ENCODE results near the gene TRHDE.

Gene TRHDE

DNA sequence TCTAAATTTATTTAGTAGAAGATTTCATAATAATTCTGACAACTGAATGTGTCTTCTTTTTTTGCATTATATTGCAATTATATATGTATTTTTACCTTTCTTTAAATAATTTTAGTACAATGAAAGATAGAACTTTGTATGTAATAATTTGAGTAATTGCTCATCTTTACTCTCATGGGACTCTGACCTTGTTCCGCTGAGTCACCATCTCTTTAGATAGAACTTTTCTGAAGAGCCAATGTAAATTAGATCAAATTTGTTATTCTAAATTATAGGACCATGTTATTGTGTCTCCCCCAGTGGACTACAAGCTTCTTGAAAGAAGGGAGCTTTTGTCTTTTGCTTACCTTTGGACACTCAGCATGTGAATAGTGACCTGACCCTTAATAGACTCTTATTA, 96.1 kb downstream of the TRHDE start:
- Mint-ChIP-seq H3K27me3 (ENCODE audit: low read depth, poor library complexity) (no peaks in the 10 kb centered on the region), H3K9me3 (no peaks in the 10 kb centered on the region), H3K4me1 (no peaks in the 10 kb centered on the region), H3K27ac (no peak overlapping the region), H3K4me3 (no peak overlapping the region), H3K36me3 (ENCODE audit: low read depth) (no peaks in the 10 kb centered on the region)
- DNase-seq = no peak
- TF ChIP-seq, protein P1, sequence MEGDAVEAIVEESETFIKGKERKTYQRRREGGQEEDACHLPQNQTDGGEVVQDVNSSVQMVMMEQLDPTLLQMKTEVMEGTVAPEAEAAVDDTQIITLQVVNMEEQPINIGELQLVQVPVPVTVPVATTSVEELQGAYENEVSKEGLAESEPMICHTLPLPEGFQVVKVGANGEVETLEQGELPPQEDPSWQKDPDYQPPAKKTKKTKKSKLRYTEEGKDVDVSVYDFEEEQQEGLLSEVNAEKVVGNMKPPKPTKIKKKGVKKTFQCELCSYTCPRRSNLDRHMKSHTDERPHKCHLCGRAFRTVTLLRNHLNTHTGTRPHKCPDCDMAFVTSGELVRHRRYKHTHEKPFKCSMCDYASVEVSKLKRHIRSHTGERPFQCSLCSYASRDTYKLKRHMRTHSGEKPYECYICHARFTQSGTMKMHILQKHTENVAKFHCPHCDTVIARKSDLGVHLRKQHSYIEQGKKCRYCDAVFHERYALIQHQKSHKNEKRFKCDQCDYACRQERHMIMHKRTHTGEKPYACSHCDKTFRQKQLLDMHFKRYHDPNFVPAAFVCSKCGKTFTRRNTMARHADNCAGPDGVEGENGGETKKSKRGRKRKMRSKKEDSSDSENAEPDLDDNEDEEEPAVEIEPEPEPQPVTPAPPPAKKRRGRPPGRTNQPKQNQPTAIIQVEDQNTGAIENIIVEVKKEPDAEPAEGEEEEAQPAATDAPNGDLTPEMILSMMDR (IDR thresholded peaks at IDR 0.05) = no peak

GRCh38 chr12:72368719-72369422, 96.7 kb downstream of the TRHDE start:
- no peak overlapping the region for H3K4me3 Mint-ChIP-seq
- TF ChIP-seq, protein P1 (IDR thresholded peaks at IDR 0.05) = no peak
- no peaks in the 10 kb centered on the region for H3K9me3 Mint-ChIP-seq
- no peaks in the 10 kb centered on the region for H3K27me3 Mint-ChIP-seq (ENCODE audit: low read depth, poor library complexity)
- no peaks in the 10 kb centered on the region for H3K36me3 Mint-ChIP-seq (ENCODE audit: low read depth)
- no peak overlapping the region for H3K27ac Mint-ChIP-seq
- H3K4me1 Mint-ChIP-seq = no peaks in the 10 kb centered on the region
- DNase-seq = no peak

DNA sequence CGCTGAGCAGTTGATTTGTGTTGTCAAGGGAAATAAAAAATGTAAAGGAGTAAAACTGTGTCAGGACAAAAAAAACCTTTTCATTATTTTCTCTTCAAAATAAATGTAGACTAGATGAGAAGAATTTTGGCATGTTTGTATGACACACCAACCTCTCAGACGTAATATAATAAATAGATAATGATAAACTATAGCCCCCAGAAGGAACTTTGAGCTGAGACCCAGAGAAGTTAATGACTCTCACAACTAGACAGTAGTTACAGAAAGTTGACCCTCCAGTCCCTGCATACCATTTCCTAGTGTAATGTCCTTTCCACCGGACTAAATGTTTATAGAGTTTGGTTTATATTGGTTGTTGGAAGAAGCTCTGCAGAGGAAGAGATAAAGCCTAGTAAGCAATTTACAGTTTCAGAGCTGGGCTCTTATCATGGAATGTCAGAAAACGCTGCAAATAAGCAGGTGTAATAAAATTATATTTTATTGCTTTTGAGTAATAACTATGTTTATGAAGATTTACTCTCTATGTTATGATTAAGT, 97.3 kb downstream of the TRHDE start:
- Mint-ChIP-seq H3K9me3 (no peaks in the 10 kb centered on the region), H3K36me3 (ENCODE audit: low read depth) (no peaks in the 10 kb centered on the region), H3K27ac (no peak overlapping the region), H3K27me3 (ENCODE audit: low read depth, poor library complexity) (no peaks in the 10 kb centered on the region), H3K4me3 (no peak overlapping the region), H3K4me1 (no peaks in the 10 kb centered on the region)
- TF ChIP-seq, protein P1 (IDR thresholded peaks at IDR 0.05) = no peak
- no peak for DNase-seq

DNA sequence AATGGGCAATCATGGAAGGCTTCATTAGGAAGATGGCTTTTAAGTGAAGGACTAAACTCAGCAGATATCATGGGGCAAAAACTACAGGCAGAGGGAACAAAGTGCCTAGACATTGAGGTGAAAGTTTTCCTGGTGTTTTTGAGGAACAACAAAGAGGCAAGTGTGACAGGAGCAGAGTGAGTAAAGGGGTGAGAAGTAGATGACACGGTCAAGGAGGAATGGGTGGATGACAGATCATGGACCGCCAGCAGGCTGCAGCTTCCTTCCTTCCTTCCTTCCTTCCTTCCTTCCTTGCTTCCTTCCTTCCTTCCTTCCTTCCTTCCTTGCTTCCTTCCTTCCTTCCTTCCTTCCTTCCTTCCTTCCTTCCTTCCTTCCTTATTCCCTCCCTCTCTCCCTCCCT, 108.3 kb downstream of the TRHDE start:
- Mint-ChIP-seq H3K27ac (no peak overlapping the region), H3K27me3 (ENCODE audit: low read depth, poor library complexity) (peaks cover 2% of the 10 kb centered on the region), H3K9me3 (no peaks in the 10 kb centered on the region), H3K4me1 (no peaks in the 10 kb centered on the region), H3K36me3 (ENCODE audit: low read depth) (no peaks in the 10 kb centered on the region), H3K4me3 (no peak overlapping the region)
- TF ChIP-seq, protein P1 (IDR thresholded peaks at IDR 0.05) = no peak
- no peak for DNase-seq

DNA sequence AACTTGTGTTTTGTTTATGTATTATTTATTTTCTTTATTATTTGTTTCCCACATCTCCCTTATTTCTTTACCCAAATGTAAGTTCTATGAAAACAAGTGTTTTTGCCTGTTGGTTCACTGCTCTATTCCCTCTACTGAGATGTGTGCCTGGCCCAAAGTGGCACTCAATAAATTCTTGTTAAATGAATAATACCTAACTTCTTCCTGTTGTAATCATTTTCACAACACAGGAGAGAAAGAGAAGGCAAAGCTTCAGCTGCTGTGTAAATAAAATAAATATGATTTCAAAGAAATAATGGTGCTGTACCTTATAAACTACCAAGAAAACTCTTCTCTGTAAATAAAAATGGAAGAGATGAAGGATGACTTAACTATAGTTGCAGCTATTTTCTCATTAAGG, 116.2 kb downstream of the TRHDE start:
- H3K4me1 Mint-ChIP-seq = peaks cover 19% of the 10 kb centered on the region
- DNase-seq = no peak
- H3K4me3 Mint-ChIP-seq = no peak overlapping the region
- H3K27me3 Mint-ChIP-seq (ENCODE audit: low read depth, poor library complexity) = no peaks in the 10 kb centered on the region
- no peak overlapping the region for H3K27ac Mint-ChIP-seq
- H3K9me3 Mint-ChIP-seq = peaks cover 9% of the 10 kb centered on the region
- TF ChIP-seq, protein P1 (IDR thresholded peaks at IDR 0.05) = no peak
- H3K36me3 Mint-ChIP-seq (ENCODE audit: low read depth) = no peaks in the 10 kb centered on the region

DNA sequence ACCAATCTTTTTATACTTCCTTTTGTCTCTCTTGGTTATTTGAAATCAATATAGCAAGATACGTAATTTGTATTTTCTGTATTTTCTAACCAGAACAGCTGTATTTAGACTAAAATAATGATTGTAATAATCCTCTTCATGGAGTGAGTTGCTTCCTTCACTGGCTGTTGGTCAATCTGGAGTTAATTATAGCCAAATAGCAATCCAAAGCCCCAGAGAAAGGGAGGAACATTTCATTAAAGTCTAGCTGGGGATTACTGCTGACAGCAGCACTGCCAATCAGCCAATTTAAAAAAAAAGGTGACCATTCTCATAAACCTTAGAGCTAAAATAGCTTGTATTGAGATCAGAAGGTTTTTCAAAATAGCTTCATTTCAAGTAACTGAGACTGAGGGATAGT, 118.0 kb downstream of the TRHDE start:
- H3K36me3 Mint-ChIP-seq (ENCODE audit: low read depth) = no peaks in the 10 kb centered on the region
- DNase-seq = no peak
- no peak overlapping the region for H3K4me3 Mint-ChIP-seq
- no peak overlapping the region for H3K27ac Mint-ChIP-seq
- H3K4me1 Mint-ChIP-seq = peaks cover 19% of the 10 kb centered on the region
- TF ChIP-seq, protein P1 (IDR thresholded peaks at IDR 0.05) = no peak
- peaks cover 9% of the 10 kb centered on the region for H3K9me3 Mint-ChIP-seq
- H3K27me3 Mint-ChIP-seq (ENCODE audit: low read depth, poor library complexity) = no peaks in the 10 kb centered on the region

All from nephron progenitor cell (in vitro differentiated cells).